ENCODE measurements around the gene IL17REL. TPM values are rescaled to one million over a fixed set of nuclear protein-coding genes. Genes with fewer than 3 reads are reported as not detected.

IL17REL gene
- total RNA-seq, 2 donors from 2014 or later = not detected

GRCh38 chr22:50051930-50052329 lies 39.4 kb upstream of the IL17REL start:
- Mint-ChIP-seq H3K27ac (no peak overlapping the region), H3K4me1 (no peaks in the 10 kb centered on the region), H3K4me3 (no peak overlapping the region), H3K36me3 (ENCODE audit: low read depth) (no peaks in the 10 kb centered on the region), H3K27me3 (peaks cover 38% of the 10 kb centered on the region)
- ATAC-seq (no peak), DNase-seq (no peak)
- H3K9me3 ChIP-seq (ENCODE audit: control insufficient read depth, low read length, poor library complexity, severe bottlenecking) = no peaks in the 10 kb centered on the region

GRCh38 chr22:50049299-50050195 lies 37.0 kb upstream of the IL17REL start:
- H3K27ac Mint-ChIP-seq = no peak overlapping the region
- H3K9me3 ChIP-seq (ENCODE audit: control insufficient read depth, low read length, poor library complexity, severe bottlenecking) = no peaks in the 10 kb centered on the region
- peaks cover 3% of the 10 kb centered on the region for H3K4me1 Mint-ChIP-seq
- H3K4me3 Mint-ChIP-seq = no peak overlapping the region
- no peak for ATAC-seq
- no peaks in the 10 kb centered on the region for H3K36me3 Mint-ChIP-seq (ENCODE audit: low read depth)
- H3K27me3 Mint-ChIP-seq = peaks cover 29% of the 10 kb centered on the region
- DNase-seq = no peak

DNA sequence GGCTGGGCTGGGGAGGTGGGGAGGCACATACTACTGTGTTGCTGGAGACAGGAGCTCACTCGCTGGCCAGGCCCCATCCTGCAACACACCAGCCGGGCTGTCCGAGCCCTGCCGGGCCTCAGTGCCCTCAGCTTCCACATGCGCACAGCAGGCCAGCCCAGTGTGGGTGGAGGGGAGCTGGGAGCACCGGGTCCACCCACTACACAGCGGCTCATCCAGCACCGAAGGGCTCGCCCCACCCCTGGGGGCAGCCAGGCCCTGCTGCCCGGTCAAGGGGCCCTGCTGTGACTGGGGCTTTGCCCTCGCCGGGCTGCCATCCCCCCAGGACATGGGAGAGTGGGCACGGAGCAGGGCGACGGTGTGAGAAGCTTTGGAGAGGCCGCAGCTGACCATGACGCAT lies 36.3 kb upstream of the IL17REL start:
- no peaks in the 10 kb centered on the region for H3K9me3 ChIP-seq (ENCODE audit: control insufficient read depth, low read length, poor library complexity, severe bottlenecking)
- no peaks in the 10 kb centered on the region for H3K36me3 Mint-ChIP-seq (ENCODE audit: low read depth)
- H3K4me3 Mint-ChIP-seq = no peak overlapping the region
- ATAC-seq = no peak
- no peak overlapping the region for H3K27ac Mint-ChIP-seq
- no peak for DNase-seq
- peaks cover 6% of the 10 kb centered on the region for H3K4me1 Mint-ChIP-seq
- H3K27me3 Mint-ChIP-seq = peaks cover 28% of the 10 kb centered on the region

DNA sequence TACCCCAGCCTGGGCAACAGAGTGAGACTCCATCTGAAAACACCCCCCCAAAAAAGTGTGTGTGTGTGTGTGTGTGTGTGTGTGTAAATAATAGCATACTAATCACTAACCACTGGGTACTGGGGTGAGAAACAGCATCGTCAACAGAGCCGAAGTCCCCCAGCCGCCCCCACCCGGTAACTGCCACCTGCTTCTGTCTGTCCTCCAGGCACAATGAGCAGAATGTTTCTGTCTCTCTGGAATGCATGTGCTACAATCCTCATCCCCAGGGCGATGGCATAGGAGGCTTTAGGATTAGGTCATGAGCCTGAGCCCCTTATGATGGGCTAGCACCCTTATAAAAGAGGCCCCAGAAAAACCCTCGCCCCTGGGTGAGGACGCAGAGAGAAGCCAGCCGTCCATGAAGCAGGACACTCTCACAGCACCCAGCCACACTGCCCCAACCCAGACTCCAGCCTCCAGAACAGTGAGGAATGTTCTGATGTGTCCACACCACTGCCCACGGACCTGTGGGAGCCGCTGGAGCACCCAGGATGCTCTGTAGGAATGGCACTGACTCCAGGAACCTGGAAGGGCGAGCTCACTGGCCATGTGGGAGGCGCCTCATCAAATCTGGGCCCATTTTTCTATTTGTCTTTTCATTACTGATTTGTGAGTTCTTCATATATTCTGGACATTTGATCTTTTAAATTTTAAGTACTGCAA lies 35.6 kb upstream of the IL17REL start:
- ATAC-seq = no peak
- Mint-ChIP-seq H3K4me1 (peaks cover 6% of the 10 kb centered on the region), H3K36me3 (ENCODE audit: low read depth) (peaks cover 2% of the 10 kb centered on the region), H3K4me3 (no peak overlapping the region), H3K27ac (no peak overlapping the region), H3K27me3 (peaks cover 32% of the 10 kb centered on the region)
- H3K9me3 ChIP-seq (ENCODE audit: control insufficient read depth, low read length, poor library complexity, severe bottlenecking) = no peaks in the 10 kb centered on the region
- DNase-seq = no peak

DNA sequence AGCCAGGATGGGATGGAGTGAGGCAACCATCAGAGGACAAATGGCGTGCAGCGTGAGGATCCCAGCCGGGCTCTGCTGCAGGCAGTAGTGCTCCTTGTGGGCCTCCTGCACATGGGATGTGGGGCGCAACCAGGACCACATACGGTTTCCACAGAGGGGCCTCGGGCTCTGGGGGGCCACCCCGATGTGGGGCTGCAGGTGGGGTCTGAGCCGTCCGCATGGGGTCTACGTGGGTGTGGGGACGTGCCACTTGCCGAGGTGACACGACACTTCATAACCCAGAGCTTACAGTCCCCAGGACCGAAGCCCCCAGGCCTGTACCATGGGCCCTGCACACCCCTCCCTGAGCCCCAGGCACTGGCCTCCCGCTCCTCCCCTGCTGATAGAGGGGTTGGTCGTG lies 34.8 kb upstream of the IL17REL start:
- H3K36me3 Mint-ChIP-seq (ENCODE audit: low read depth) = peaks cover 2% of the 10 kb centered on the region
- H3K4me3 Mint-ChIP-seq = no peak overlapping the region
- peaks cover 6% of the 10 kb centered on the region for H3K4me1 Mint-ChIP-seq
- DNase-seq (no peak), ATAC-seq (no peak)
- peaks cover 40% of the 10 kb centered on the region for H3K27me3 Mint-ChIP-seq
- H3K9me3 ChIP-seq (ENCODE audit: control insufficient read depth, low read length, poor library complexity, severe bottlenecking) = no peaks in the 10 kb centered on the region
- H3K27ac Mint-ChIP-seq = no peak overlapping the region

- Mint-ChIP-seq H3K27ac (no peak overlapping the region), H3K4me1 (peaks cover 6% of the 10 kb centered on the region), H3K27me3 (peaks cover 40% of the 10 kb centered on the region), H3K4me3 (no peak overlapping the region), H3K36me3 (ENCODE audit: low read depth) (peaks cover 2% of the 10 kb centered on the region)
- DNase-seq = no peak
- no peak for ATAC-seq
- H3K9me3 ChIP-seq (ENCODE audit: control insufficient read depth, low read length, poor library complexity, severe bottlenecking) = no peaks in the 10 kb centered on the region
These were observed 34.1 kb upstream of the IL17REL start for GRCh38 chr22:50046481-50047245.

DNA sequence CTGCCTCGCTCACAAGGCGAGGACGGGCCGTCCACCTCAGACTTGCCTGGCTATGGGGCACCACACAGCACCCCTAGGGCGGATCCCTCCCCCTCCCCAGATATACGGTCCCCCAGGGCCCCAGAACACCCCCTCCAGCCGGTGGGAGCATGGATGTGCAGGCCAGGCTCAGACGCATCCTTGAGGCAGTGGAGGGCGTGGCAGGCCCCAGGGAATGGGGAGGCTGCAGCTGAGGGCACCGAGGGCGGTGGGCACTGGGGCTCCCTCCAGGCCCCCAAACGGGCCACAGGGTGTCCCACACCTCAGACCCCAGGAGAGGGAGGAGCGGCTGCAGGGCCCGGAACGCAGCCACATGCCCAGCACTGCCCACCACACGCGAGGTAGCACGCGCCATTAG lies 33.5 kb upstream of the IL17REL start:
- H3K27me3 Mint-ChIP-seq = peaks cover 40% of the 10 kb centered on the region
- H3K27ac Mint-ChIP-seq = no peak overlapping the region
- peaks cover 2% of the 10 kb centered on the region for H3K36me3 Mint-ChIP-seq (ENCODE audit: low read depth)
- peaks cover 6% of the 10 kb centered on the region for H3K4me1 Mint-ChIP-seq
- H3K9me3 ChIP-seq (ENCODE audit: control insufficient read depth, low read length, poor library complexity, severe bottlenecking) = no peaks in the 10 kb centered on the region
- H3K4me3 Mint-ChIP-seq = no peak overlapping the region
- no peak for ATAC-seq
- DNase-seq = no peak

- no peak for DNase-seq
- no peaks in the 10 kb centered on the region for H3K9me3 ChIP-seq (ENCODE audit: control insufficient read depth, low read length, poor library complexity, severe bottlenecking)
- Mint-ChIP-seq H3K4me3 (no peak overlapping the region), H3K27me3 (peaks cover 36% of the 10 kb centered on the region), H3K4me1 (peaks cover 6% of the 10 kb centered on the region), H3K36me3 (ENCODE audit: low read depth) (peaks cover 2% of the 10 kb centered on the region), H3K27ac (no peak overlapping the region)
- ATAC-seq = no peak
These were observed 32.9 kb upstream of the IL17REL start for GRCh38 chr22:50045211-50046018.

- H3K36me3 Mint-ChIP-seq (ENCODE audit: low read depth) = peaks cover 2% of the 10 kb centered on the region
- peaks cover 6% of the 10 kb centered on the region for H3K4me1 Mint-ChIP-seq
- ATAC-seq = no peak
These were observed 32.0 kb upstream of the IL17REL start for GRCh38 chr22:50044485-50045118.

DNA sequence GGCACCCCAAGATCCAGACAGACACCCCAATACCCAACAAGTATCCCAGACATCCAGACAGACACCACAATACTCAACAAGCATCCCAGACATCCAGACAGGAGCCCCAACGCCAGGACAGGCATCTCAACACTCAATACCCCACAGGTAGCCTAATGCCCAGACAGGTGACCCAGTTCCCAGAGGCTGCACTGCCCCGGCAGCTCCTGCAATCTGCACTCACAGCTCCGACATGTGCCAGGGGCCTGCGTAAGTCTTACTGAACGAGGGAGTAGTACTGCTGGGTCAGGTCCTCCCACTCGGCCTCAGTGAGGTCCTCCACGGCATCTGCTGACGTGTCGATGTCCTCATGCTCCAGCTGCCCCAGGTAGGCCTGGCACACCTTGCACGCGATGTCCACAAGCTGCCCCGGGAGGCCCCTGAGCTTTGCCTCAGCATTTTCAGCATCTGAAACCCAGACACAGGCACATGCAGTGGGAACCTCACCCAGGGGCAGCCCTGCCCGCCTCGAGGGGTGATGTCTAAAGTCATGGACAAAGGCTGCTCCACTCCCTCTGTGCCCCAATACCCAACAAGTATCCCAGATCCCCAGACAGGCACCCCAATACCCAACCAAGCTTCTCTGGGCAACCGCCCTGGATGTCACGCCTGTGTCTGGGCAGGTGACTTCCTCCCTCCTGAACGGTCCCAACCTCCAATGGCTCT lies 28.9 kb upstream of the IL17REL start:
- ATAC-seq = no peak
- Mint-ChIP-seq H3K27me3 (peaks cover 46% of the 10 kb centered on the region), H3K27ac (peak overlapping the region; percentile 19), H3K36me3 (ENCODE audit: low read depth) (peaks cover 2% of the 10 kb centered on the region), H3K4me3 (no peak overlapping the region), H3K4me1 (peaks cover 6% of the 10 kb centered on the region)
- H3K9me3 ChIP-seq (ENCODE audit: control insufficient read depth, low read length, poor library complexity, severe bottlenecking) = no peaks in the 10 kb centered on the region
- no peak for DNase-seq

More at GRCh38 chr22:50044485-50045118, 32.0 kb upstream of the IL17REL start:
- Mint-ChIP-seq H3K27me3 (peaks cover 44% of the 10 kb centered on the region), H3K27ac (no peak overlapping the region), H3K4me3 (no peak overlapping the region)
- no peaks in the 10 kb centered on the region for H3K9me3 ChIP-seq (ENCODE audit: control insufficient read depth, low read length, poor library complexity, severe bottlenecking)
- no peak for DNase-seq

GRCh38 chr22:50040717-50041116 lies 28.2 kb upstream of the IL17REL start:
- Mint-ChIP-seq H3K36me3 (ENCODE audit: low read depth) (peaks cover 2% of the 10 kb centered on the region), H3K27ac (no peak overlapping the region), H3K4me3 (no peak overlapping the region), H3K27me3 (peaks cover 46% of the 10 kb centered on the region), H3K4me1 (peaks cover 6% of the 10 kb centered on the region)
- ATAC-seq (no peak), DNase-seq (no peak)
- no peaks in the 10 kb centered on the region for H3K9me3 ChIP-seq (ENCODE audit: control insufficient read depth, low read length, poor library complexity, severe bottlenecking)

Measured in T-helper 17 cell (primary cell).